Fibroblast of mammary gland (primary cell): ENCODE results near the gene ZNF154.
"Not testable (repeated sequence)": the region's sequence is repeated elsewhere in the genome, so short reads cannot be mapped to it uniquely, and the experiment has no call there.

ENCODE experiments used
- DNase-seq: peaks from one replicate; pipeline ENCODE4 v3.0.0-alpha.2; 2010; ENCODE audit warnings: low read depth
- H3K4me3 ChIP-seq: 2 replicates; pipeline ENCODE4 v1.5.1; 2011; ENCODE audit warnings: low read depth, mild to moderate bottlenecking, low read length, moderate library complexity; ENCODE audit not compliant: control insufficient read depth
- TF ChIP-seq, protein P1 (sequence below): conservative IDR thresholded peaks from 2 replicates; pipeline ENCODE4 v1.5.1; 2011; ENCODE audit warnings: low read depth, low read length, inconsistent platforms; ENCODE audit not compliant: control insufficient read depth, insufficient read depth

ZNF154 gene

DNA sequence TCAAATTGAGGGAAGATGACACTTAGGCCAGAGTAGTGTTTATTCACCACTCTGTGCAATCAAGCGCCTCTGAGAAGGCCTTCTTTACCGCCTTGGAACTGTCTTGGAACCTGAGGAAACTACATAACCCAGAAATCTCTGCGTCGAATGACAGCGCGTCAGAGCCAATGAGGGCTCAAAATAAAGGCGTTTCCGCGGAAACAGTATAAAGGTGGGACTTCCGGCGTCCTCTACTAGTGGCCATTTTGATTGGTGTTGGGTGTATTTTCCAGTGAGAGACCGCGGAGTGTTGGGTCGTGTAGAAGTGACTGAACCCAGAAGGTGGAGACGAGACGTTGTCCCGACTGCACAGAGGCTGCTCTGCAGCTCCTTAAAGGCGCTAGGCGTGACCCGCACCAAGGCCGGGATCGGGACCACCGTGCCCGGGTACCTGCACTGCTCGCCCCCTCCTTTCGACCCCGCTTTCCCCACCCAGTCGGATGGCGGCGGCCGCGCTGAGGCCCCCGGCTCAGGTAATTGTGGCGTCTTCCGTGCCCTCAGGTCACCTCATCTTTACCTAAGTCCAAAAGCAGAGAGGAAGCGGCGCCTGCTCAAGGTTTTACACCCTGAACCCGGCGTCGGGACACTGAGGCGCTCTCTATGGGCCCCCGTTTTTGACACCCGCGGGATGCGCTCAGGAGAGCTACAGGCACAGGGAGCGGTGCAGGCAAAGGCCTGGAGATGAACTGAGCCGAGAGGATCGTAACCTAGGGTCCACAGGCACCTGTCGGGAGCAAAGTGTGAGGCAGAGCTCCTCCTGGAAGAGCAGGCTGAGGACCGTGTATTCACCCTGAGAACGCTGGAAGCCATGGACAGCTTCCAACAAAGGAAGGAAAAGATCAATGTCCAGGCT lies 37.8 kb upstream of the ZNF154 start, which contains the start of gene ZNF776:
Gene ZNF776, plus strand, starts transcription at position 236 of the 892 bp plus-strand sequence. Its CDS starts 244 bp downstream, at position 480.
- H3K4me3 ChIP-seq: peak within 1 kb of the TSS; percentile 77
- DNase-seq: peak; percentile 91
- TF ChIP-seq, protein P1, sequence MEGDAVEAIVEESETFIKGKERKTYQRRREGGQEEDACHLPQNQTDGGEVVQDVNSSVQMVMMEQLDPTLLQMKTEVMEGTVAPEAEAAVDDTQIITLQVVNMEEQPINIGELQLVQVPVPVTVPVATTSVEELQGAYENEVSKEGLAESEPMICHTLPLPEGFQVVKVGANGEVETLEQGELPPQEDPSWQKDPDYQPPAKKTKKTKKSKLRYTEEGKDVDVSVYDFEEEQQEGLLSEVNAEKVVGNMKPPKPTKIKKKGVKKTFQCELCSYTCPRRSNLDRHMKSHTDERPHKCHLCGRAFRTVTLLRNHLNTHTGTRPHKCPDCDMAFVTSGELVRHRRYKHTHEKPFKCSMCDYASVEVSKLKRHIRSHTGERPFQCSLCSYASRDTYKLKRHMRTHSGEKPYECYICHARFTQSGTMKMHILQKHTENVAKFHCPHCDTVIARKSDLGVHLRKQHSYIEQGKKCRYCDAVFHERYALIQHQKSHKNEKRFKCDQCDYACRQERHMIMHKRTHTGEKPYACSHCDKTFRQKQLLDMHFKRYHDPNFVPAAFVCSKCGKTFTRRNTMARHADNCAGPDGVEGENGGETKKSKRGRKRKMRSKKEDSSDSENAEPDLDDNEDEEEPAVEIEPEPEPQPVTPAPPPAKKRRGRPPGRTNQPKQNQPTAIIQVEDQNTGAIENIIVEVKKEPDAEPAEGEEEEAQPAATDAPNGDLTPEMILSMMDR: no peak

DNA sequence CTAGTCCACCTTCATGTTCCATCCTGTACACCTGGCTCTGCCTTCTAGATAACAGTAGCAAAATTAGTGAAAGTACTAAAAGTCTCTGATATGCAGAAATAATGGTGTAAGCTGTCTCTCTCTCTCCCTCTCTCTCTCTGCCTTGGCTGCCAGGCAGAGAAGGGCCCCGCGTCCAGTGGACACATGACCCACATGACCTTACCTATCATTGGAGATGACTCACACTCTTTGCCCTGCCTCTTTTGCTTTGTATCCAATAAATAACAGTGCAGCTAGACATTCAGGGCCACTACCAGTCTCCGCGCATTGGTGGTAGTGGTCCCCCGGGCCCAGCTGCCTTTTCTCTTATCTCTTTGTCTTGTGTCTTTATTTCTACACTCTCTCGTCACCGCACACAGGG lies 29.8 kb upstream of the ZNF154 start:
- DNase-seq, H3K4me3 ChIP-seq: not testable (repeated sequence)

DNA sequence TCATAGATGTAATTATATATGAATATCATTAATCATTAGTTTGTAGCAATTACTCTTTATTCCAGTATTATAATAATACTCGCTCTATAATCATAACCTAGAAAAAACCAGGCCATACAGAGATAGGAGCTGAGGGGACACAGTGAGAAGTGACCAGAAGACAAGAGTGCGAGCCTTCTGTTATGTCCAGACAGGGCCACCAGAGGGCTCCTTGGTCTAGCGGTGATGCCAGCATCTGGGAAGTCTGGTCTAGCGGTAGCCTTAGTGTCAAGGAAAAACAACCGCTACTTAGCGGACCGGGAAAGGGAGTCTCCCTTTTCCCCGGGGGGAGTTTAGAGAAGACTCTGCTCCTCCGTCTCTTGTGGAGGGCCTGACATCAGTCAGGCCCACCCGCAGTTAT lies 29.3 kb upstream of the ZNF154 start:
- H3K4me3 ChIP-seq: not testable (repeated sequence)
- DNase-seq: peak; percentile 43
- TF ChIP-seq, protein P1: peak; percentile 42

DNA sequence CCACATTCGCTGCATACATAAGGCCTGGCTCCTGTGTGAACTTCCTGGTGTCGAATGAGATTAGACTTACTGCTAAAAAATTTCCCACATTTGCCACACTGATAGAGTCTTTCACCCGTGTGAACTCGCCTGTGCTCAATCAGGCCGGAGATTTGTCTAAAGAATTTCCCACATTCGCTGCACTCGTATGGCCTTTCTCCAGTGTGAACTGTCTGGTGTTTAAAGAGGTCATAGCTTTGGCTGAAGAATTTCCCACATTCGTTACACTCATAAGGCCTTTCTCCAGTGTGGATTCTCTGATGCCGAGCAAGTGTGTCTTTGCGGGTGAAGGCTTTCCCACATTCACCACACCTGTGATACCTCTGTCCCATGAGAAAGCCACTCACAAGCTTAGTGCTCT lies 11.9 kb upstream of the ZNF154 start:
- H3K4me3 ChIP-seq: no peak overlapping the region
- peak; percentile 15 for DNase-seq
- TF ChIP-seq, protein P1: no peak

DNA sequence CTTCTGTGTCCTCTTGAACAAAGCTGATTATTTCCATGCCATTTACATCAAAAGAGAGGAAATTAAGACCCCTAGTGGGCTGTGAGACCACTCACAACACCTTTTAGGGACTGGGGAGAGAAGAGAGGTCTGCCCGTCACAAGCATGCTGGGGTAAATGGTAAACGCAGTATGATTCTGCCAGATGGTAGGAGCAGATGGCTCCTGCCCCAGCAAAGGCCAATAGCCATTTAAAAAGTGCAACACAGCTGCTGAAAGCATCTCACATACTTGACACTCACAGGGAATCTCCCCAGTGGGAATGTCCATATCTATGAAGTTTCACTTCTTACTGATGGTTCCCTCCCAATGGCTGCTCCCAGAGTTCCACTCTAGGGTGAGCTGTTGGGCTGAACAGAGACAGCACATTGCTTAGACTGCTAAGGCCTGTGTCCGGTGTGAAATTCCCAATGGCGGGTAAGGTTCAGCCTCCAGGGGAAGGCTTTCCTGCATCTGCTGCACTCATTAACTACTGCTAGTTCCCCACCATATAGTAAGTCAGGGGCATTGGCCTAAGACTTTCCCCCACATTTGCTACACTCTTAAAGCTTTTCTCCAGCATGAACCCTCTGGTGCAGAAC lies 11.0 kb upstream of the ZNF154 start:
- H3K4me3 ChIP-seq: no peak overlapping the region
- TF ChIP-seq, protein P1: no peak
- no peak for DNase-seq

DNA sequence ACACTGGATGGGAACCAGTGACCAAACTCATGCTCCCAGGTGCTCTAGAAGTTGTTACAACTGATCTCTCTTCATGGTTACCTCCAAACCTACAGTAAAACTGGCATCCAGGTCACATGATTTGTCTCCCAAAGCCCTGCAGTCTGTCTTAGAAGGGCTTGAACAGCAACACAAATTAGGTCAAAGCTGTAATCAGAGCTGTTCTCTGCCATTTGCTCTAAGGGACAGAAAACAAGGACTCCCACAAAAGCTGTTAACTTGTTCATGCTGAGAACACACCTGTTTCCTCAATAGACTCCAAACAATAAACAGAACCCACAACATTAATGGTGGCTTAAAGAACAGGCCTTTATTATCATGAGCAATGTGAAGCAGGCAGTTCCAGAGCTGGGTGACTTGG lies 10.4 kb upstream of the ZNF154 start:
- no peak overlapping the region for H3K4me3 ChIP-seq
- TF ChIP-seq, protein P1: no peak
- no peak for DNase-seq

DNA sequence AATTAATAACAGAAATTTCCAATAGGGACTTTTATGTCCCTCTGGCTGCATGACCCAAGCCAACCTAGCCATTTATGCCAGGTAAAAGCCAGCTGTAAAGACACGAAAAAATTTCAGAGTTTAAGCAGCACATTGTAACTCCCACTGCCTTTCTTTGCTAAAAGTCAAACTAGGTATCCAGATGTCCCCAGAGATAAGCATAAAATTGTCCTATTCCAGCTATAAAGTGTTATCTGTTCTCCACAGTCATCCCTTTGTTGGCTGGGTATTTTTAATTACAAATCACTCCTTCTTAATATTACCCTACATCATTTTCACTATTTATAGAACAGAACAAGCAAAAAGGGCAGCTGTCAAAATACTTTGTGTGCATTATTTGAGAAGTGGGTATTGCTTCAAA lies 3.2 kb upstream of the ZNF154 start:
- DNase-seq: no peak
- TF ChIP-seq, protein P1: no peak
- no peak overlapping the region for H3K4me3 ChIP-seq
